PC-9 (cell line): ENCODE measurements around the gene NDST4.

Experiments
- CTCF ChIP-seq: fragments of 200-600 bp; sonication (generic); conservative IDR thresholded peaks from 2 replicates; pipeline ENCODE4 v1.6.1; 2017; ENCODE audit warnings: mixed run types, antibody characterized with exemption, mild to moderate bottlenecking, moderate library complexity
- EZH2 ChIP-seq: fragments of 200-600 bp; sonication (generic); IDR thresholded peaks from 2 replicates; pipeline ENCODE4 v1.8.0; 2017; ENCODE audit warnings: antibody characterized with exemption, low read depth

- TF ChIP-seq CTCF (no peak), EZH2 (no peak)
Observed at GRCh38 chr4:115149106-115149505, 35.7 kb upstream of the NDST4 start.
